ENCODE results near the gene TMEM245. TPM values are rescaled to one million over a fixed set of nuclear protein-coding genes. Genes with fewer than 3 reads are reported as not detected.

TMEM245 gene
- total and polyA plus RNA-seq, 7 donors: 6.0 to 77.8 (median 43.5) TPM

- DNase-seq: no peak
These were observed 151.8 kb downstream of the TMEM245 start for GRCh38 chr9:108967916-108968315.

More at GRCh38 chr9:108967916-108968315, 151.8 kb downstream of the TMEM245 start:
- ATAC-seq: no peak
- Histone ChIP-seq H3K27ac (no peak overlapping the region), H3K9me3 (no peaks in the 10 kb centered on the region), H3K4me1 (no peaks in the 10 kb centered on the region), H3K36me3 (ENCODE audit: insufficient read depth in 1 of 2, low read depth in 1 of 2) (peaks cover 0 to 50% of the 10 kb centered on the region in 2 donors), H3K4me3 (no peak overlapping the region), H3K27me3 (ENCODE audit: insufficient read depth in 3 of 3, low read length in 2 of 3) (no peaks in the 10 kb centered on the region)
- TF ChIP-seq, protein P1, sequence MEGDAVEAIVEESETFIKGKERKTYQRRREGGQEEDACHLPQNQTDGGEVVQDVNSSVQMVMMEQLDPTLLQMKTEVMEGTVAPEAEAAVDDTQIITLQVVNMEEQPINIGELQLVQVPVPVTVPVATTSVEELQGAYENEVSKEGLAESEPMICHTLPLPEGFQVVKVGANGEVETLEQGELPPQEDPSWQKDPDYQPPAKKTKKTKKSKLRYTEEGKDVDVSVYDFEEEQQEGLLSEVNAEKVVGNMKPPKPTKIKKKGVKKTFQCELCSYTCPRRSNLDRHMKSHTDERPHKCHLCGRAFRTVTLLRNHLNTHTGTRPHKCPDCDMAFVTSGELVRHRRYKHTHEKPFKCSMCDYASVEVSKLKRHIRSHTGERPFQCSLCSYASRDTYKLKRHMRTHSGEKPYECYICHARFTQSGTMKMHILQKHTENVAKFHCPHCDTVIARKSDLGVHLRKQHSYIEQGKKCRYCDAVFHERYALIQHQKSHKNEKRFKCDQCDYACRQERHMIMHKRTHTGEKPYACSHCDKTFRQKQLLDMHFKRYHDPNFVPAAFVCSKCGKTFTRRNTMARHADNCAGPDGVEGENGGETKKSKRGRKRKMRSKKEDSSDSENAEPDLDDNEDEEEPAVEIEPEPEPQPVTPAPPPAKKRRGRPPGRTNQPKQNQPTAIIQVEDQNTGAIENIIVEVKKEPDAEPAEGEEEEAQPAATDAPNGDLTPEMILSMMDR (IDR thresholded peaks at IDR 0.05): no peak
- intact Hi-C loops (cut with DNase I): no loop called here

Other genes starting within 250 kb of the TMEM245 start
- 10 to 100 TPM in 3 of 4 donors, 1 to 10 TPM in 1; 9.8 to 21.0 (median 17.9) TPM for gene ELP1, start 185.8 kb downstream of the TMEM245 start, total RNA-seq
- gene ELP1, start 185.8 kb downstream of the TMEM245 start, polyA plus RNA-seq: 10 to 100 TPM in 2 of 3 donors, 1 to 10 TPM in 1; 9.6 to 17.5 (median 14.3) TPM
- 10 to 100 TPM in 1 of 4 donors, 1 to 10 TPM in 3; 7.6 to 15.2 (median 8.3) TPM for gene ABITRAM, start 185.5 kb downstream of the TMEM245 start, total RNA-seq
- 10 to 100 TPM; 14.1 to 37.9 (median 24.3) TPM for gene ABITRAM, start 185.5 kb downstream of the TMEM245 start, polyA plus RNA-seq
- 10 to 100 TPM; 27.2 to 48.2 (median 32.5) TPM for gene CTNNAL1, start 106.4 kb downstream of the TMEM245 start, total RNA-seq
- gene CTNNAL1, start 106.4 kb downstream of the TMEM245 start, polyA plus RNA-seq: 10 to 100 TPM; 14.1 to 49.4 (median 44.2) TPM
- gene FRRS1L, start 47.3 kb upstream of the TMEM245 start, total RNA-seq: under 1 TPM in 1 of 4 donors, not detected in 3; 0.04 TPM
- under 1 TPM in 2 of 3 donors, not detected in 1; under 0.01 to 0.01 TPM for gene FRRS1L, start 47.3 kb upstream of the TMEM245 start, polyA plus RNA-seq
- gene EPB41L4B, start 201.1 kb upstream of the TMEM245 start, total RNA-seq: 1 to 10 TPM in 3 of 4 donors, under 1 TPM in 1; 0.54 to 4.6 (median 1.7) TPM
- gene EPB41L4B, start 201.1 kb upstream of the TMEM245 start, polyA plus RNA-seq: 1 to 10 TPM in 2 of 3 donors, under 1 TPM in 1; 0.33 to 2.6 (median 1.8) TPM

Measured in psoas muscle (tissue), 8 donors.